Fibroblast of peridontal ligament (primary cell): Measurements from ENCODE around the gene CIAO2A.

ENCODE experiments used
- DNase-seq: peaks from one replicate; pipeline ENCODE4 v3.0.0-alpha.2; 2010; ENCODE audit errors: extremely low read depth

CIAO2A gene

GRCh38 chr15:64044300-64045100 is 49.1 kb downstream of the CIAO2A start:
- no peak for DNase-seq

- no peak for DNase-seq
Measured at GRCh38 chr15:64038878-64039610, 54.6 kb downstream of the CIAO2A start.

- no peak for DNase-seq
Measured at GRCh38 chr15:64037966-64038365, 55.7 kb downstream of the CIAO2A start.

GRCh38 chr15:64037116-64037515 is 56.5 kb downstream of the CIAO2A start:
- no peak for DNase-seq

- DNase-seq, result no peak
Measured at GRCh38 chr15:64035525-64035924, 58.1 kb downstream of the CIAO2A start.

- DNase-seq, result no peak
Measured at GRCh38 chr15:64034519-64034918, 59.1 kb downstream of the CIAO2A start.

- no peak for DNase-seq
Measured at GRCh38 chr15:64032329-64032728, 61.3 kb downstream of the CIAO2A start.

GRCh38 chr15:64030123-64030522 is 63.5 kb downstream of the CIAO2A start:
- DNase-seq, result no peak

GRCh38 chr15:64029633-64030032 is 64.0 kb downstream of the CIAO2A start:
- no peak for DNase-seq

- DNase-seq, result no peak
Measured at GRCh38 chr15:64029110-64029509, 64.5 kb downstream of the CIAO2A start.

GRCh38 chr15:64026591-64026990 is 67.0 kb downstream of the CIAO2A start:
- no peak for DNase-seq

- DNase-seq, result no peak
Measured at GRCh38 chr15:64024172-64025050, 69.2 kb downstream of the CIAO2A start.

- DNase-seq, result no peak
Measured at GRCh38 chr15:64023220-64023619, 70.4 kb downstream of the CIAO2A start.

- no peak for DNase-seq
Measured at GRCh38 chr15:64022571-64022970, 71.1 kb downstream of the CIAO2A start.
